ENCODE data around the gene TBC1D10A.

DNA sequence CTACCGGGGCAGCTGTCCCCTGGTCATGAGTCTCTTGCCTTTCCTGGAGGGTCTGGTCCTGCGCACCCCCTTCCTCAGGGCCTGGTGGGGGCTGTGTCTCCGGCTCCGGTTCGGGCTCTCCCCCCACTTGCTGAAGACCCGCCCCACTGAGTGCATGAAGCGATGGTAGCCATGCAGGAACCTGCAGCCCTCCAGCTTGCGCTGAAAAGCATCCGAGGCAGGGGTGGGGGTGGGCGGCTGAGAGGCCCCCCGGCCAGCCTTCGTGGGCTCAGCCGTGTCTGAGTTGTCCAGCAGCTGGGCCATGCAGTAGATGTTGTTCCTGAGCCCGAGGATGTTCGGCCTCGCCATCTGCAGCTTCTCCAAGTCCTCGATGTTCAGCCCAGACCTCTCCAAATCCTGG, 62.9 kb downstream of the TBC1D10A start:
- TF ChIP-seq EZH2 (IDR thresholded peaks at IDR 0.05; ENCODE audit: low read length): no peak
- no peak for TF ChIP-seq CTCF (optimal IDR thresholded peaks at IDR 0.05 in 1 of 3, IDR thresholded peaks at IDR 0.05 in 1 of 3, conservative IDR thresholded peaks at IDR 0.05 in 1 of 3; ENCODE audit: extremely low read depth in 1 of 3, insufficient read depth in 2 of 3, low read length in 3 of 3)

All from keratinocyte (primary cell).